Endometrial microvascular endothelial cells (primary cell): ENCODE data around the gene APBB1. TPM values are rescaled to one million over a fixed set of nuclear protein-coding genes. Genes with fewer than 3 reads are reported as not detected.

Source experiments
- in situ Hi-C: cut with HindIII; loops from 2 replicates; pipeline ENCODE4 v1.10.0; 2017; ENCODE audit warnings: low sequenced_read_pairs, low pct_unique_long_range_greater_than_20kb; ENCODE audit errors: inconsistent ontology term
- total RNA-seq: library from RNA; depleted of rRNA; stranded (reverse); fragments of >200 nt; gene quantifications from one replicate; pipeline ENCODE4 v1.2.3, GENCODE V29; 2015; ENCODE audit errors: inconsistent ontology term

Gene APBB1
- total RNA-seq: 52.8 TPM

DNA sequence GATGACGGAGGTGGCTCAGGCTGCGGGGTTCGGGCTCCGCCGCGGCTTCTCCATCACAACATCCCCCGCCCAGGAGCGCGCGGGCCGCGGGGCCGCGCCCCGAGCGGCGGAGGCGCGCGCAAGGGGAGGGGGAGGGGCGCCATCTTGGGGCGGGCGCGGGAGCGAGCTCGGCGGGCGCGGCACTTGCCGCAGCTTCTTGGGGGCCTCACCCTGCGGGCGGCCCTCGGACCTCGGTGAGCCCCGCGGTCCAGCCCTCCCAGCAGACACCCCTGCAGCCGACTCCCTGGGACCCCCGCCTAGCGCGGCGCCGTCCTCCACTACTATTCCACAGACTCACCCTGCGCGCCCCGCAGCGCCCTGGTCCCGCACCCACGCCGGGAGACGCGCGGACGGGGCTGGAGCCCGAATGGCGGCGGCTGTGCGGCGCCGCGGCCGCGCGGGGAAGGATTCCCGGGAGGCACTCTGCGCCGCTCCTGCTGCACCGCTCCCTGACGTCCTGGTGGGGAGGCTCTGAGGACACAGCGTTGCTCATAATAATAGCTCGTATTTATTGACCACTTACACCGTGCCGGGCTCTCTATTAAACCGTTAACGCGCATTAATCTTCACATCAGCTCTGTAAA lies at the start of gene APBB1:
APBB1 (minus strand) TSS at position 86 of the 623 bp plus-strand sequence. CDS start 7,747 bp downstream, outside the sequence.
- in situ Hi-C loops: loop anchor here (25.0 kb wide), 1 partner anchor 193 kb away; the partner anchor contains the start of genes ILK, RRP8, TAF10 and TPP1

DNA sequence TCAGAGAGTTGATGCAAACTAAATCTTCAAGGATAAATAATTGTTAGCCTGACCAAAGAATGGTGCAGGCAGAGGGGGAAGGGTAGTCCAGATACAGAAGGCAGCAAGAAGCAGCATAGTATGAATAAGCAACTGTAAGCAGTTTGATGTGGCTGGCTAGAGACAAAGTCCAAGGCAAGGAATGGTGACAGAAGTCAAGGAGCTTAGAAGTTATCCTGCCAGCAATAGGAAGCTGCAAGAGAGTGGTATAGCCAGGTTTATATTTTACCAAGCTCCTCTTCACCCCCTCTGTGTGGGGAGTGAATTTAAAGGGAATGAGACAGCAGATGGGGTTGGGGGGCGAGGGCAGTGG lies 40.2 kb upstream of the APBB1 start:
- in situ Hi-C loops: no loop called here

DNA sequence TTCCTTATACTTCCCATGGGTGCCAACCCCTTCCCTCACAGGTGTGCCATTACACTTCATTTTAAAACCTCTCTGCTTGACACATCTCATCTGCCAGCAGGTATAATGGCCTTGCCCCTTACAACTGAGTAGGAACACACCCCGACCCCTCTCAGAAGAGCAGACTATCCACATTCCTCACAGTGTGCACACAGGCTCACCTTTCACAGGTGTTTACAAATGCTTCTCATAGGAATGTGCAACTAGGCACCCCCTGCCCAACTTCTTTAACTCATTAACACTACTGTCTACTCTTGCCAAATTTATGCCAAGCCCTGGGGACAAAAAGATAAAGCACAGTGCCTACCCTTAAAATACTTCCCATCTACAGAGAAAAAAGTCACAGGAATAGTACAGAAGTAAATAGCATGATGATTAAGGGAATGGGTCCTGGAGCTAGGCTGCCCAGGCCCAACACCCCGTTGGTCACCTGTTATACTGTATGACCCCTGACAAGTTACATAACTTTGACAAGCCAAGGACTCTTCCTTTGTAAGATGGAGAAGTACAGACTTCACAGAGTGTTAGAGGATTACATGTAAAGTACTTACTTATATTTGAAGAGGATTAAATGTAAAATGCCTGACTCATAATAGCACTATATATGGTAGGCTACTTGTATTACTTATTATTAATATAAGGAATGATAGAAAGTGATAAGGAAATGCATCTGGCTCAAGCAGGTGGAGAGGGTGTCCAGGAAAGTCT lies 39.6 kb upstream of the APBB1 start:
- in situ Hi-C loops: no loop called here

DNA sequence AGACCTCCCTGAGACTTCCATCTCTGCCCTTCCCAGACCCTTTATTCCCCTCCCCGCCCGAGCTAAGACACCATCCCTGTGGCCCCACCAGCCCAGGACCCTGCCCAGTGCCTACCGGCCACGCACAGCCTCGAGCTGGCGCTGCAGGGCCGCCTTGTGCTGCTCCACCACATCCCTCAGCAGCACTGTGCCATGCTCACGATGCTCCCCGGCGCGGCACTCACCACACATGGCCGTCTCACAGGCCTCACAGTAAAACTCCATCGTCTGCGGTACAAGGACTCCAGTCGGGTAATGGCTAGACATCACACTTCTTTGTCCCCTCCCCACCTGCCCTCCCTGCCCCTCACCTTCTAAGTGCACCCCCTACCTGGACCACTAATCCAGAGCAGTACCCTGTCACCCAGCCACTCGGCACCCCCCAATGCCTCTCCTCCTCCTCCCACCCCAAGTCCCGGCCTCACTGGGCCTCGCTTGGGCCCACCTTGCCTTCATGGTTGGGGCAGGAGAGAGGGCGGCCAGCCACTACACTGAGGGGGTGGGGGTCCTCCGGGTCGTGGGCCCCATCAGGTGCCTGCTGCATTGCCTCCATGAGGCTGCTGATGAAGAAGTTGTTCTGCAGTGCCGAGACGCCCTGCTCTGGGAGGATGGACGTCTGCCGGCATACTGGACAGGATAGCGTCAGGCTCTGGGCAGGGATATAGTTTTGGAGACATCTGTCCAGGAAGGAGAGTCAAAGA lies 38.9 kb upstream of the APBB1 start:
- in situ Hi-C loops: no loop called here

DNA sequence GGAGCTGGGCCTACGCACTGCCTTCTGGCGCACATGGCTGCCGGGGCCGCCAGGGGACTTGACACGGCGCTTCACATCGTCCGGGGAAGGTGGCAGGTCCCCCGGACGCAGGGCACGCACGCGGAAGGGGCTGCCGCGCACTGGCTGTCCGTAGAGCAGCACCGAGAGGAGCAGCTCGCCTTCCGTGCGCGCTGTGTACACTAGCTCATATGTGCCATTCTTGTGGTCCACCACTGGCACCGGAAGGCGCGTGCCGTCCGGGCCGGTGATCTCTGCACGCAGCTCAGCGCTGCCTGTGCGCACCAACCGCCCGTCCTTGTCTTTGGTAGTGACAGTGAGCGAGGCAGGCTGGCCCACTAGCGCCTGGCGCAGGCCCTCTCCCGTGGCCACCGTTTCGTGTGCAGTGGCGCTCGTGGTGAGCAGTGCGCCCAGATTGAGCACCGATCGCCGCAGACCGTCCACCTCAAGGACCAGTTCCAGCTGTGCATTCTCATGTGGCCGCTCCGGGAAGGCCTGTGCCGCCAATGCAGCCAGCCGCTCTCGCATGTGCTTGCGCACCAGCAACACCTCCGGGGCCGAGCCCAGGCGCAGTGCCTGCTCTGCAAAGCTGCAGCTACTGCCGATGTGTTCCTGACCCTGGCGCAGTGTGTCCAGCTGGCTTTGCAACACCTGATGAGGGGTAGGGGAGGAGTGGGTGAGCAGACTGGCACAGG lies 37.6 kb upstream of the APBB1 start:
- in situ Hi-C loops: no loop called here

DNA sequence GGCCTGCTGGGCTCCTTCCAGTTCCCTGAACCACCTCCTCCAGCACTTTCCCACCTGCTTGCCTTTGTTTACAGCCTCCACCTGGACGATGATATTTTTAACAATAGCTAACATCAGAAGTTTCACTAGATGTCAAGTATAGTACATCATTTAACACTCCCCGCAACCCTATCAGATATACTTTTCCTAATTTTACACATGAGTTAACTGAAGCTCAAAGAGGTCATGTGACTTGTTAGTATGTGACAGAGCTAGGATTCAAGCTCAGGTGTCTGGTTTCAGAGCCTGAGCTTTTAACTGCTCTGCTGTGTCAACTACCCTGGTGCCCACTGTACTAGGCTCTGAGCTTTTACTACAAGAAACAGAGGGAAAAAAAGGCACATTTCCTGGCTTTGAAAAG lies 36.2 kb upstream of the APBB1 start:
- in situ Hi-C loops: no loop called here

DNA sequence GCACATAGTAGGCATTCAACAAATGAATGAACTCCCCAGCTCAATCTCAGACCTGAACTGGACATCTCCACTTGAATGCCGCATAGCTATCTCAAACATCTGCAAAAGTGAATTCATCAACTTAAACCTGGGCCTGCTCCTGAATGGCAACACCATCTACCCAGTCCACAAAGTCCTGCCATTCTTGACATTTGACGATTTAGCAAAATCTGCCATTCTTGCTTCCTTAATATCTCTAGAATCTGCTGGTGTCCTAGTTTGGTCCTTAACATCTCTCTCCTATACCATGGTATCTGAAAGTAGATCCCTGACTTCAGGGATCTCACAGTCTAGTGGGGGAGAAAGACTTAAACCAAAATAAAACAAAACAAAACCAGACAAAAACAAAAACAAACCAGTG lies 34.3 kb upstream of the APBB1 start:
- in situ Hi-C loops: no loop called here

DNA sequence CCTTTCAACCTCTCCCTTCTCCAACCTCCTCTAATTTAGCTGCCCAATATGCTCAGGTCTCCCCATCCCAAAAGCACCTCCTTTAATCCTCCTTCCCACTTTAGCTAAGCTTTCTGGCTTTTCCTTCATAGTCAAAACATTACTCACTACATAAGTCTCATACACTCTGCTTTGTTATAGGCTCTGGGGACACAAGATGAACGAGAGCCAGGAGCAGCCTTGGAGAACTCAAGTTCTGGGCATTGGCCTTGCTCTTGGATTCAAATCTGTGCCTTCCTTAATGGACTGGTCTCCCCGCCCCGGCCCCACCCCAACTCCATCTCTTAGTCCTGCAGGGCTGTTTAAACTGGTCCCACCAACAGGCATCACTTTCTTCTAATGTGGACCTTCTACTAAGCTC lies 33.3 kb upstream of the APBB1 start:
- in situ Hi-C loops: no loop called here

DNA sequence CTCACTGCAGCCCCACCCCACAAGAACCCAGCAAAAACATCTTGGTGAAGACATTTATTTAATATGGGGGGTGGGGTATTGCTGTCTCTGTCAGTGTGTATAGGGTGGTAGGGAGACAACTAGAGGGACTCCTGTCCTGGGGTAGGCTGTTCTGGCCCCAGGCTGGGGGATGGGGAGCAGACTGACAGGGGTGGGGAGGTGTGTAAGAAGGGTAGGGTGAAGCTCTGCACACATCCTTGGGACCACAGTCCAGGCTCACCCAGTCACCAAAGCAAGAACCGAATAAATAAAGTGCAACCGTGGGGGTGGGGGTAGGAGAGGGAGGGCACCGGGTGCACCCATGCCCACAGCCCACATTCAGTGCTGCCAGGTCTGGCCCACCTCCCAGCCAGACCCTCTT lies 29.7 kb upstream of the APBB1 start:
- in situ Hi-C loops: no loop called here

DNA sequence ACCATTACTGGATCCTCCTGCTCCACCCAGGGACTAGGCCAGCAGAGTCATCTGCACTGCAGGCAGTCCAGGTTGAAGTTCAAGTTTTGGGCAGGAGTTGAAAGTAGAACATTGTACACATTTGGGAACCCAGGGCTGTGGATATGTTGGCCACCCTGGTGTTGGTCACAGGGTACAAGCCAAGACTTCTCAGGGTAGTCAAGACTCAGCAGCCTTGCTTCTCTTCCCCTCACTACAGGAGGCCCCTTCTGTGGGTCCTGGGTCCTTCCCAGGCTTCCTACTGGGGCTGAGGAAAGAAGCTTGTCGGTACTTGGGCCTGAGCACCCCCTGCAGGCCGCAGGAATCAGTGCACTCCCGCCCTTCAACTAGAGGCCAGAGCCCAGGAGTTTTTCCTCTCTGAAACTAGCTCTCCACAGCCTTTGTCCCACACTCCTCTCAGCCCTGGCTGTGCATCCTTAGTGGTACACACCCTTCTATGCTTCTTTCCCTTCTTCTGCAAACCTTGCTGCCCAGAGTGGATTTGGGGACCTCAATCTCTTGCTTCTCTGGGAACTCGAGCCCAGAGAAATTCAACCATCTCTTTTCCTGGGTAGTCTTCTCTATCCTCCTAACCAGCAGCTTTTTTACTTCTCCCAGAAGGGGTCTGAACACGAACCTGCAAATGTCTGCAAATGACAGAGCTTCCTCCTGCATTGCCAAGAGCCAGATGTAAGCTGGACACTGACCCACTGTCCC lies 24.5 kb upstream of the APBB1 start:
- in situ Hi-C loops: loop anchor here (5.0 kb wide), 1 partner anchor 44 kb away; no protein-coding TSS in a partner anchor

DNA sequence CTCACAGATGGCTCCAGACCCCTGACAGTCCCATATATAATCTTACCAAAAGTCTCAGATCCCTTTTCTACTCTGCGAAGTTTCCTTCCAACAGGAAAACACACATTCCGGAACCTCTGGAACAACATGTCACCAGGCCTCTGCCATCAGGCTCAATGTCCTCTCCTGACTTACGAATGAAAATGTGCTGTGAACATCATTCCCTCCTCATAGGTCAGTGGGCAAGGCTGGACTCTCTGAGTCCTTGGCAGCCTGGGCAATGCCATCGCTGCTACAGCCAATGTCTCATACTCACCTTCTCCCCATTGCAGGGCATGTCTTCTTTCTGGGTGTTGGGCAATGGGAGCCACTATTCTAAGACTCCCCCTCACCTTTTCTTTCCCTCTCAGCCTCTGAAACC lies 23.5 kb upstream of the APBB1 start:
- in situ Hi-C loops: loop anchor here (5.0 kb wide), 1 partner anchor 45 kb away; no protein-coding TSS in a partner anchor

DNA sequence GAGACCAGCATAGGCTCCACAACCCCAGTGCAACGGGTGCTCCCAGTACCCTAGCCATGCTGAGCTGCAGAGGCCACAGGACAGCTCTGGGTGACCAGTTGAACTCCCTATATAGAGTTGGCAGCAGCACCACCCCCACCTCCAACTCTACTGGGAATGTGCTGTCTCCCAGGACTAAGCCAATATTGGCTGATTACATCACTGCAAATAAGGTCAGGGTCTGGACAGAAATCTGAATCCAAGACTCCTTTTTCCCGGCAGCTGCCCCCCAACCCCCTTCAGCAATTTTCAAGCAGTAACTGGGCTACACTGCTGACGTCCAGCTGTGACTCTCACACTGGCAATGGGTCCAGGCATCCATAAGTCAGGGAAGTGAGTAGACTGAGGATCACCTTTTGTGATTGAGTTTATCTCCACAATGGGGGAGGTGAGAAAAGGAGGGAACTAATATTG lies 22.0 kb upstream of the APBB1 start, which contains the start of gene HPX:
HPX (minus strand) TSS at position 82 of the 453 bp plus-strand sequence; CDS start at position 58, 24 bp downstream.
- in situ Hi-C loops: loop anchor here (5.0 kb wide), 1 partner anchor 46 kb away; no protein-coding TSS in a partner anchor

DNA sequence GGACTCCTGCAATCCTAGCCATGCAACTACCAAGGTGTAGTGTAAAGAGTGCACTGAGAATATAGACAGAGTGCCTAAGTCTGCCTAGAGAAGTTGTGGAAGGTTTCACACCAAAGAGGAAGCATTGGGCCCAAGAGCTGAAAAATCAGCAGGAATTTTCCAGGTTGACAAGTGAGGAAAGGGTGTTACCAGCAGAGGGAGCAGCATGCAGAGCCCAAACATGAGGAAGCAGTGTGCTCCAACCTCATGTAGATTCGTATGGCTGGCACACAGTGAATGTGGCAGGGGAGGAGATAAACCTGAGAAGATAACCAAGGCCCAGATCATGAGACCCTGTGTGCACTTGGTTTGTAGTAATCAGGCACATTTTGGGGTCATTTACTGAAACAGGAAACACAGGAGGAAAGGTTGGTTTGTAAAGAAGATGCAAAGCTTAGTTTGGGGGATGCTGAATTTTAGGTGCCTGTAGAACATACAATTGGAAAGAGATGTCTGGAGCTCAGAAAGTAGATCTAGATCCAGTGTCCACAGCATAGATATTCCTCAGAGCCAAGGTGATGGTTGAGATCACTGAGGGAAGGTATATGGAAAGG lies 20.2 kb upstream of the APBB1 start:
- in situ Hi-C loops: no loop called here

DNA sequence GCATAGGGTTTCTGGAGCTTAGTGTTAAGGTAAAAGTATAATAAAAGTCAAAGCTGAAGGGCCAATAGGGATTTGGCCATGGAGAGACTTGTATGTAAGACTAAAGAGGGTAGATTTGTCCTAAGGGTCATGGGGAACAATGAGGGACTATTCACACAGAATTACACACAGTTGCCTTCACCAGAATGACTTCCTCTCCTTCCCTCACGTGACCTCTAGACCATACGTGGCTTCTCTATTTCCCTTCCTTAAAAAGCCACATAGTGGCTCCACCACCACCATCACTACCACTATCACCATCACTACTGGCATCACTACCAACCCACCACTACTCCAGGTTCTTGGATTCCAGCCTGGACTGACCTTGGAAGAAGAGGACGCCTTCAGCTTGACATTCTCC lies 19.1 kb upstream of the APBB1 start:
- in situ Hi-C loops: no loop called here

DNA sequence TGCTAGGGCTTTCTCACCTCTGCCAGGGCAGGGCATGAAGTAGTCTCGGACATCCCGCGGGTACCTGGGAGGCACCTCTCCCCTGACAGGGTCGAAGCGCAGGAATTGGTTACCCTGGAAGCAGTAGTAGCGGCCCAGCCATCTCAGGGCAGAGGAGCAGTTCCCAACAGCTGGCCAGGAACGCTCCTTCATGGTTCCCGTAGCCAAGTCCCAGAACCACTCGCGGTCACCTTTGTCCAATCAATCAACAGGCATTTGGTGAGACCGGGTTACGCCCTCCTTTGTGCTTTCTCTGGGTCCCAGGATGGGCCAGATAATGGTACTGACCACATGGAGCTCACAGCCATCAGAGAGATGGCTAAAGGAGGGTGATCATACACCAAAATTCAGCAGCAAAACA lies 18.5 kb upstream of the APBB1 start:
- in situ Hi-C loops: no loop called here

DNA sequence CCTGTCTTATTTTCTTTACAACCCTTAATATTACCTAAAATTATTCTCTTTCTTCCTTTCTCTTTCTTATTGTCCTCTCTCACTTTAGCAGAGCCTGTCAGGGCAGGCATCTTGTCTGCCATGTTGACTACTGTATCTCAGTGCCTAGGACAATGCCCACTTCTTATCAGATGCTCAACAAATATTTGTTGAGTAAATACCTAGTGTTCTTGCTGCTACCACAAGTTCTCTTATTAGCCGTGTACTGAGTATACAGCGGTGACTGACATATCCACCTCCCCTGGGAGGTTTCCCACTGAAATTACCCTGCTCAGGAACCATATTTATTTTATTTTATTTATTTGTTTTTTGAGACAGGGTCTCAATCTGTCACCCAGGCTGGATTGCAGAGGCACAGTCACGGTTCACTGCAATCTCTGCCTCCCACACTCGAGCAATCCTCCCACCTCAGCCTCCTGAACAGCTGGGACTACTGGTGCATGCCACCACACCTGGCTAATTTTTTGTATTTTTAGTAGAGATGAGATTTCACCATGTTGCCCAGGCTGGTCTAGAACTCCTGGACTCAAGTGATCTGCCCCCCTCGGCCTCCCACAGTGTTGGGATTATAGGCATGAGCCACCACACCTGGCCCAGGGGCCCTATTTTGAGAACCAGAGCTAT lies 15.2 kb upstream of the APBB1 start:
- in situ Hi-C loops: no loop called here

DNA sequence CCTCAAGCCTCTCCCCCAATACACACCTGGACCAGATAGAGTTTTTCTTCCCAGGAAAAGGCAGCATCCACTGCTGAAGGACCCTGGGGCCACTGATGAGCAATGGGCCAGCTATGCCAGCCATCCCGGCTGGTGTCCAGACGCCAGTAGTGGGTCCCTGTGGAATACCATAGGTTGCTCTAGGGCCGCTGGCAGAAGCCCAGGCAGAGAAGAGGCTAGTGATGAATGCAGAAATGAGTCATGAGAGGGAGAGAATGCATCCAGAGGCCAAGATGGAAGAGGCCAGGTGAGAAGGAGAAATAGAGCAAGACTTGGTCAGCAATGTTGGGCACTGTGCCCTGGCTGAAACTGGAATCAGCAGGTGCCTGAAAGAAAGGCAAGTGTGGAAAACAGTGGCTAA lies 13.0 kb upstream of the APBB1 start:
- in situ Hi-C loops: no loop called here
